H1 (cell line): ENCODE measurements around the gene RALA. TPM values are rescaled to one million over a fixed set of nuclear protein-coding genes. Genes with fewer than 3 reads are reported as not detected.

Experiments
- CTCF ChIA-PET: fragments of 300-600 bp; sonication (Branson Sonifier 250); formaldehyde crosslinking; loops from one replicate; lab custom pipeline; 2021; ENCODE audit not compliant: partially characterized antibody; lab: Charles Lee
- POLR2A ChIA-PET: fragments of 300-600 bp; sonication (Branson Sonifier 250); formaldehyde crosslinking; loops from one replicate; lab custom pipeline; 2021; ENCODE audit warnings: inconsistent platforms; ENCODE audit not compliant: partially characterized antibody; lab: Charles Lee
- DNase-seq, 2 experiments: peaks; one replicate each; pipeline versions ENCODE4 v3.0.0 to v3.0.0-alpha.2; 2010 to 2022; ENCODE audit warnings: low spot score in 2 of 2, low read depth in 1 of 2, mixed read lengths in 1 of 2
- FAIRE-seq: peaks from 2 replicates; lab custom pipeline; 2011; peaks lifted over from hg19 to GRCh38; lab: Jason Lieb, UNC
- H2AFZ ChIP-seq: 2 replicates; pipeline ENCODE4 v1.8.1; 2012; ENCODE audit warnings: low read length, inconsistent platforms
- H2AK5ac ChIP-seq: 2 replicates; pipeline ENCODE4 v1.6.1; 2013; ENCODE audit warnings: low read depth, low read length
- H2BK120ac ChIP-seq: replicated peaks from 2 replicates; pipeline ENCODE3; 2013; ENCODE audit warnings: low read depth, low read length, inconsistent platforms
- H2BK12ac ChIP-seq: 2 replicates; pipeline ENCODE4 v1.6.1; 2013; ENCODE audit warnings: low read depth, low read length
- H2BK15ac ChIP-seq: 2 replicates; pipeline ENCODE4 v1.6.1; 2013; ENCODE audit warnings: low read length
- H2BK20ac ChIP-seq: 2 replicates; pipeline ENCODE4 v1.6.1; 2013; ENCODE audit warnings: low read length
- H2BK5ac ChIP-seq: 2 replicates; pipeline ENCODE4 v1.6.1; 2013; ENCODE audit warnings: low read depth, low read length
- H3K14ac ChIP-seq: 2 replicates; pipeline ENCODE4 v1.6.1; 2013; ENCODE audit warnings: inconsistent platforms; ENCODE audit not compliant: insufficient read length
- H3K18ac ChIP-seq: 2 replicates; pipeline ENCODE4 v1.6.1; 2013; ENCODE audit warnings: low read length; ENCODE audit errors: extremely low read depth
- H3K23ac ChIP-seq: 2 replicates; pipeline ENCODE4 v1.6.1; 2013; ENCODE audit warnings: inconsistent platforms; ENCODE audit not compliant: insufficient read length
- H3K23me2 ChIP-seq: 2 replicates; pipeline ENCODE4 v1.6.1; 2013; ENCODE audit warnings: low read depth, low read length
- H3K27ac ChIP-seq: 2 replicates; pipeline ENCODE4 v1.6.1; 2011; ENCODE audit warnings: low read depth, low read length, inconsistent platforms
- H3K27me3 ChIP-seq, 4 experiments: replicated peaks in 1 of 4; 1 replicate in 1 of 4; 2 replicates in 3 of 4; pipeline versions ENCODE4 v1.6.1 to v1.8.1; 2011 to 2013; ENCODE audit warnings: low read length in 3 of 4, mild to moderate bottlenecking in 3 of 4, inconsistent platforms in 2 of 4, mixed read lengths in 2 of 4, moderate library complexity in 1 of 4; ENCODE audit not compliant: control insufficient read depth in 3 of 4, insufficient read depth in 3 of 4; ENCODE audit errors: extremely low read depth in 1 of 4
- H3K36me3 ChIP-seq, 4 experiments: 2 replicates each; pipeline versions ENCODE4 v1.6.1 to v1.8.1; 2011 to 2013; ENCODE audit warnings: mild to moderate bottlenecking in 4 of 4, low read length in 3 of 4, moderate library complexity in 2 of 4, control low read depth in 1 of 4, inconsistent platforms in 1 of 4; ENCODE audit not compliant: insufficient read depth in 4 of 4, control insufficient read depth in 2 of 4
- H3K4ac ChIP-seq: replicated peaks from 2 replicates; pipeline ENCODE3; 2013; ENCODE audit warnings: low read length, low read depth, mixed read lengths, inconsistent platforms; ENCODE audit not compliant: insufficient read length
- H3K4me1 ChIP-seq, 4 experiments: replicated peaks in 1 of 4; 1 replicate in 1 of 4; 2 replicates in 3 of 4; pipeline versions ENCODE4 v1.6.1 to v1.8.1; 2011 to 2013; ENCODE audit warnings: low read length in 3 of 4, inconsistent platforms in 2 of 4, mixed read lengths in 1 of 4; ENCODE audit not compliant: insufficient read depth in 4 of 4, control insufficient read depth in 3 of 4
- H3K4me2 ChIP-seq, 2 experiments: 2 replicates each; pipeline versions ENCODE4 v1.6.1 to v1.8.1; 2011 to 2013; ENCODE audit warnings: low read depth in 2 of 2, low read length in 2 of 2, control low read depth in 1 of 2, inconsistent platforms in 1 of 2, mild to moderate bottlenecking in 1 of 2; ENCODE audit not compliant: insufficient read depth in 1 of 2
- H3K4me3 ChIP-seq, 4 experiments: fragments of 200-600, 300-600 bp in 1 of 4; sonication (generic), shearing (Covaris generic), sonication (Bioruptor Twin) in 1 of 4; 2 replicates each; pipeline versions ENCODE4 v1.5.1 to v1.8.1; 2011 to 2016; ENCODE audit warnings: low read length in 4 of 4, low read depth in 3 of 4, control low read depth in 2 of 4, inconsistent platforms in 2 of 4, mild to moderate bottlenecking in 2 of 4, mixed read lengths in 1 of 4, moderate library complexity in 1 of 4; ENCODE audit not compliant: insufficient read depth in 2 of 4; ENCODE audit errors: extremely low read depth in 1 of 4
- H3K56ac ChIP-seq: replicated peaks from 2 replicates; pipeline ENCODE3; 2013; ENCODE audit warnings: low read depth, mild to moderate bottlenecking, mixed read lengths, low read length, inconsistent platforms; ENCODE audit not compliant: insufficient read length
- H3K79me1 ChIP-seq: 2 replicates; pipeline ENCODE4 v1.6.1; 2013; ENCODE audit warnings: low read depth, low read length, control low read depth
- H3K79me2 ChIP-seq, 2 experiments: 2 replicates each; pipeline versions ENCODE4 v1.6.1 to v1.8.1; 2012 to 2013; ENCODE audit warnings: low read length in 2 of 2, mild to moderate bottlenecking in 2 of 2, inconsistent platforms in 1 of 2; ENCODE audit not compliant: insufficient read depth in 2 of 2, control insufficient read depth in 1 of 2
- H3K9ac ChIP-seq, 4 experiments: replicated peaks in 1 of 4; 1 replicate in 1 of 4; 2 replicates in 3 of 4; pipeline versions ENCODE4 v1.6.1 to v1.8.1; 2011 to 2013; ENCODE audit warnings: low read depth in 3 of 4, low read length in 3 of 4, control low read depth in 2 of 4, mild to moderate bottlenecking in 2 of 4, moderate library complexity in 2 of 4, inconsistent platforms in 1 of 4; ENCODE audit errors: extremely low read depth in 1 of 4
- H3K9me3 ChIP-seq, 2 experiments: 2 replicates each; pipeline versions ENCODE4 v1.6.1 to v1.8.1; 2012 to 2013; ENCODE audit warnings: mild to moderate bottlenecking in 2 of 2, moderate library complexity in 2 of 2, control low read depth in 1 of 2, inconsistent platforms in 1 of 2, low read depth in 1 of 2, low read length in 1 of 2, mixed read lengths in 1 of 2; ENCODE audit not compliant: insufficient read depth in 2 of 2
- H4K20me1 ChIP-seq, 2 experiments: replicated peaks in 1 of 2; 2 replicates each; pipeline versions ENCODE3 to v1.8.1; 2011 to 2013; ENCODE audit warnings: inconsistent platforms in 2 of 2, low read length in 2 of 2, mild to moderate bottlenecking in 1 of 2; ENCODE audit not compliant: insufficient read depth in 2 of 2, control insufficient read depth in 1 of 2
- H4K5ac ChIP-seq: 2 replicates; pipeline ENCODE4 v1.6.1; 2013; ENCODE audit warnings: low read length, low read depth, mixed read lengths, inconsistent platforms; ENCODE audit not compliant: insufficient read length
- H4K8ac ChIP-seq: 2 replicates; pipeline ENCODE4 v1.8.0; 2013; ENCODE audit warnings: mild to moderate bottlenecking, moderate library complexity, low read length, inconsistent platforms; ENCODE audit not compliant: insufficient read depth; ENCODE audit errors: extremely low read depth
- H4K91ac ChIP-seq: replicated peaks from 2 replicates; pipeline ENCODE3; 2013; ENCODE audit warnings: low read length, mixed read lengths, inconsistent platforms; ENCODE audit not compliant: insufficient read length
- BACH1 ChIP-seq: IDR thresholded peaks from 2 replicates; pipeline ENCODE4 v1.6.1; 2012; ENCODE audit warnings: low read length, improper control_type of control experiment
- EP300 ChIP-seq, 2 experiments: IDR thresholded peaks; 1 replicate in 1 of 2; 2 replicates in 1 of 2; pipeline ENCODE4 v1.6.1; 2011 to 2012; ENCODE audit warnings: low read depth in 2 of 2, low read length in 2 of 2, mild to moderate bottlenecking in 2 of 2, borderline replicate concordance in 1 of 2, inconsistent platforms in 1 of 2, moderate library complexity in 1 of 2
- GTF2F1 ChIP-seq: IDR thresholded peaks from 2 replicates; pipeline ENCODE4 v1.6.1; 2012; ENCODE audit warnings: low read depth, low read length, improper control_type of control experiment, borderline replicate concordance
- TEAD4 ChIP-seq: IDR thresholded peaks from 2 replicates; pipeline ENCODE4 v1.6.1; 2012; ENCODE audit warnings: low read depth, low read length, inconsistent platforms, mixed read lengths
- polyA plus RNA-seq, 7 experiments: library from polyadenylated mRNA; depleted of rRNA in 3 of 7; stranded (reverse) in 5 of 7; unstranded in 2 of 7; fragments of >200 nt in 5 of 7; fragments of 200-250 nt in 2 of 7; gene quantifications; 1 replicate in 5 of 7; 2 replicates in 1 of 7; 4 replicates in 1 of 7; pipeline versions ENCODE4 v1.2.1 to v1.2.3, GENCODE V29; 2011 to 2013; ENCODE audit warnings: missing spikeins in 2 of 7, mixed read lengths in 2 of 7
- total RNA-seq: library from RNA; stranded (reverse); fragmentation: NEBNext Ultra II Directional; extraction: Animal tissue kit (Norgen Biotek cat#: 25700); gene quantifications from 2 replicates; pipeline ENCODE4 v1.2.1, GENCODE V29; 2021
- TF ChIP-seq, protein P1 (sequence below): IDR thresholded peaks from 2 replicates; pipeline ENCODE4 v1.6.1; 2011; ENCODE audit warnings: low read length, improper control_type of control experiment

Gene RALA
- total and polyA plus RNA-seq, 2 of the 8 experiments (the other 6 are each of a cell fraction or from before 2014, with no cell fraction given), result 24.1 to 72.8 TPM

DNA sequence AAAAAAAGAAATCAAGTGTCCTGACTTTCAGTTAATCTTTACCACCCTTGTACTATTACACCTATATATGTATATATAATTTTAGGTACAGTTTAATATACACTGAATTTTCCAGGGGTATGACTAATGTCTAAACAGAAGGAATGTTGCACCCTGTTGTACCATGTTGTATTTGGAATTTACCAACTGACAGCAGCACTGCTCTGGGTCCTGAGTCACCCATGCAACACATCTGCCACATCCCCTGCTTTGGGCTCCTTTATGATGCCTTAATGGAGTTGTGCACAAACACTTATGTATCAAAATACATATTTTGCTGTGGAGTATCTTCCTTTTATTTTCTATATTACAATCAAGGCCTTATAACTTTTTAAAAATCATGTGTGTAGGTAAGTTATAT is 36.0 kb upstream of the RALA start:
- no peak overlapping the region for H3K9ac ChIP-seq
- no peak overlapping the region for H4K5ac ChIP-seq
- H2BK5ac ChIP-seq, result no peak overlapping the region
- H4K91ac ChIP-seq, result no peak overlapping the region
- no peak overlapping the region for H3K4me2 ChIP-seq
- no peaks in the 10 kb centered on the region for H3K79me1 ChIP-seq
- H3K79me2 ChIP-seq, result no peaks in the 10 kb centered on the region
- H3K27me3 ChIP-seq, result no peaks in the 10 kb centered on the region
- H3K56ac ChIP-seq, result no peak overlapping the region
- peaks cover 0 to 4% (median 2%) of the 10 kb centered on the region in 4 experiments; a peak in 4 of 7 replicates for H3K4me1 ChIP-seq
- no peak overlapping the region for H3K14ac ChIP-seq
- H3K4me3 ChIP-seq, result no peak overlapping the region
- CTCF ChIA-PET, result interaction anchor here (2.6 kb wide), 1 partner anchor 8 kb away, joined by 20 read pairs; no protein-coding TSS in a partner anchor
- H2BK12ac ChIP-seq, result peak overlapping the region; percentile 60; the same call in 1 of the 2 replicates
- no peaks in the 10 kb centered on the region for H3K9me3 ChIP-seq
- FAIRE-seq, result no peak
- H3K27ac ChIP-seq, result no peak overlapping the region
- H4K20me1 ChIP-seq, result no peaks in the 10 kb centered on the region
- H3K23ac ChIP-seq, result no peak overlapping the region
- no peak for DNase-seq
- no peak overlapping the region for H2BK20ac ChIP-seq
- H2AK5ac ChIP-seq, result 0 out of 2 replicates have a peak overlapping the region, but pooled peaks have one; percentile 61
- no peak overlapping the region for H3K4ac ChIP-seq
- no peak for TF ChIP-seq BACH1
- TF ChIP-seq EP300 (IDR thresholded peaks at IDR 0.05; ENCODE audit: borderline replicate concordance in 1 of 2, low read depth in 2 of 2, low read length in 2 of 2), result no peak
- no peak for TF ChIP-seq TEAD4
- TF ChIP-seq, protein P1, sequence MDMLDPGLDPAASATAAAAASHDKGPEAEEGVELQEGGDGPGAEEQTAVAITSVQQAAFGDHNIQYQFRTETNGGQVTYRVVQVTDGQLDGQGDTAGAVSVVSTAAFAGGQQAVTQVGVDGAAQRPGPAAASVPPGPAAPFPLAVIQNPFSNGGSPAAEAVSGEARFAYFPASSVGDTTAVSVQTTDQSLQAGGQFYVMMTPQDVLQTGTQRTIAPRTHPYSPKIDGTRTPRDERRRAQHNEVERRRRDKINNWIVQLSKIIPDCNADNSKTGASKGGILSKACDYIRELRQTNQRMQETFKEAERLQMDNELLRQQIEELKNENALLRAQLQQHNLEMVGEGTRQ, result no peak
- TF ChIP-seq GTF2F1, result no peak
- TF ChIP-seq, all 59 proteins: peak for 0
- no peak overlapping the region for H2AFZ ChIP-seq
- H2BK120ac ChIP-seq, result no peak overlapping the region
- H3K36me3 ChIP-seq, result no peaks in the 10 kb centered on the region
- H3K23me2 ChIP-seq, result no peaks in the 10 kb centered on the region
- H4K8ac ChIP-seq, result no peak overlapping the region
- H3K18ac ChIP-seq, result no peak overlapping the region
- POLR2A ChIA-PET, result interaction anchor here (0.5 to 1.4 kb wide), 2 partner anchors 35 to 142 kb away, joined by 4 to 5 read pairs; no protein-coding TSS in a partner anchor
- no peak overlapping the region for H2BK15ac ChIP-seq
